Vagina (tissue), 2 donors: Measurements from ENCODE around the gene CRYBG1. TPM values are rescaled to one million over a fixed set of nuclear protein-coding genes. Genes with fewer than 3 reads are reported as not detected.

Experiments used
- DNase-seq, 2 donors: peaks; one replicate each; pipeline ENCODE4 v3.0.0-alpha.2; 2017; ENCODE audit errors: extremely low spot score in 2 of 2
- H3K27ac ChIP-seq: fragments of 200-600 bp; sonication (generic); one replicate; pipeline ENCODE4 v1.5.1; 2019
- H3K27me3 ChIP-seq: fragments of 200-600 bp; sonication (generic); one replicate; pipeline ENCODE4 v1.5.1; 2019
- H3K36me3 ChIP-seq, 2 donors: fragments of 200-600 bp; sonication (generic); one replicate each; pipeline ENCODE4 v1.5.1; 2017 to 2019
- H3K4me1 ChIP-seq: fragments of 200-600 bp; sonication (generic); one replicate; pipeline ENCODE4 v1.5.1; 2019
- H3K4me3 ChIP-seq, 2 donors: fragments of 200-600 bp; sonication (generic); 1 replicate in 1 of 2; 2 replicates in 1 of 2; pipeline ENCODE4 v1.5.1; 2016 to 2019
- H3K9me3 ChIP-seq: fragments of 200-600 bp; sonication (generic); one replicate; pipeline ENCODE4 v1.5.1; 2019
- POLR2A ChIP-seq, 2 donors: fragments of 450-650 bp; IDR thresholded peaks; one replicate each; pipeline ENCODE4 v1.6.1; 2017; ENCODE audit warnings: antibody characterized with exemption in 2 of 2, mild to moderate bottlenecking in 2 of 2, moderate library complexity in 2 of 2
- POLR2AphosphoS5 ChIP-seq, 2 donors: sonication (generic); formaldehyde crosslinking; IDR thresholded peaks; one replicate each; pipeline ENCODE4 v1.9.0; 2017; ENCODE audit warnings: antibody characterized with exemption in 2 of 2, mild to moderate bottlenecking in 2 of 2, low read depth in 1 of 2; ENCODE audit not compliant: insufficient read depth in 1 of 2
- intact Hi-C: fragments of 100-400 bp; cut with DNase I; formaldehyde crosslinking; loops from one replicate; pipeline ENCODE4 v1.15.1; 2023
- total RNA-seq: library from RNA; depleted of rRNA; stranded (reverse); fragments of >200 nt; gene quantifications from one replicate; pipeline ENCODE4 v1.2.3, GENCODE V29; 2016
- TF ChIP-seq, protein P1 (sequence below), 3 experiments: fragments of 450-650 bp in 2 of 3; fragments of 200-600 bp in 1 of 3; sonication (generic) in 1 of 3; IDR thresholded peaks; one replicate each; pipeline ENCODE4 v1.5.1; 2017 to 2019; ENCODE audit warnings: antibody characterized with exemption in 3 of 3, mild to moderate bottlenecking in 2 of 3, moderate library complexity in 2 of 3

CRYBG1 gene
- total RNA-seq, 1 donor from 2014 or later: 46.7 TPM

DNA sequence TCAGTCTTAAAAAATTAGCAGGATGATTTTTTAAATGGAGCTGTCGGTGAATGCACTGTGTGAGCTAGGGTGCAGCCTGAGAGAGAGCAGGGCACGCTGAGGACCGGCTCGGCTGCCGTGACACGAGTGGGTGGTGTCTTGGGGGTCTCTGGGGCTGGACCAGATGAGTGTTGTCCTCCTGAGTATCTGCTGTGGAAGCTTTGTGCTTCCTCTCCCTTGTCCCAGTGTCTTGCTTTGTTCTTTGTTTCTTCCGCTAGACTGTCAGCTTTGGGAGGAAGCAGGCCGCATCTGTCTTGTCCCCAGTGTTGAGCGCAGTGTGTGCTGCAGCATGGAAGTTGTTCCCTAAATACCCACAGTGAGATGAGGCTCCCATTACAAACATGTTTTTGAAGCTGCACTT, 179.4 kb downstream of the CRYBG1 start:
- Histone ChIP-seq H3K36me3 (no peaks in the 10 kb centered on the region), H3K27ac (no peak overlapping the region)
- DNase-seq: no peak

DNA sequence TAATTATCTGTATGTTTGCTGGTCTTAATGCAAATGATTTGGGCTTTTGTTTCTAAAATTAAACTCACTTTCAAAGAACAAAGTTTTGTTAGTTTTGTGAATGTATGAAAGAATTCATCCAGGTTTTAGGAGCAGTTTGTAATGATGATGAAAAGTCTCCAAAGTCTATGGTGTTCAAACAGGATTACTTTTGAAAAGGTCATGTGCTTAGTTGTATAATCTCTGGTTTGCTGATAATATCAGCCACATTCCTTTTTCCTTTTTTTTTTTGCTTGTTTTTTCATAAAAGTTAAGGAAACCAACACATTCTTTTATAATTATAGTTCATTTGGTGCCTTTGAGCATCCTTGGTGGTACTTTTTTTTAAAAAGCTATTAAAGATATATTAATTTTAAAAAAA, 179.9 kb downstream of the CRYBG1 start:
- no peaks in the 10 kb centered on the region for H3K9me3 ChIP-seq
- TF ChIP-seq, protein P1, sequence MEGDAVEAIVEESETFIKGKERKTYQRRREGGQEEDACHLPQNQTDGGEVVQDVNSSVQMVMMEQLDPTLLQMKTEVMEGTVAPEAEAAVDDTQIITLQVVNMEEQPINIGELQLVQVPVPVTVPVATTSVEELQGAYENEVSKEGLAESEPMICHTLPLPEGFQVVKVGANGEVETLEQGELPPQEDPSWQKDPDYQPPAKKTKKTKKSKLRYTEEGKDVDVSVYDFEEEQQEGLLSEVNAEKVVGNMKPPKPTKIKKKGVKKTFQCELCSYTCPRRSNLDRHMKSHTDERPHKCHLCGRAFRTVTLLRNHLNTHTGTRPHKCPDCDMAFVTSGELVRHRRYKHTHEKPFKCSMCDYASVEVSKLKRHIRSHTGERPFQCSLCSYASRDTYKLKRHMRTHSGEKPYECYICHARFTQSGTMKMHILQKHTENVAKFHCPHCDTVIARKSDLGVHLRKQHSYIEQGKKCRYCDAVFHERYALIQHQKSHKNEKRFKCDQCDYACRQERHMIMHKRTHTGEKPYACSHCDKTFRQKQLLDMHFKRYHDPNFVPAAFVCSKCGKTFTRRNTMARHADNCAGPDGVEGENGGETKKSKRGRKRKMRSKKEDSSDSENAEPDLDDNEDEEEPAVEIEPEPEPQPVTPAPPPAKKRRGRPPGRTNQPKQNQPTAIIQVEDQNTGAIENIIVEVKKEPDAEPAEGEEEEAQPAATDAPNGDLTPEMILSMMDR (IDR thresholded peaks at IDR 0.05): no peak
- TF ChIP-seq POLR2AphosphoS5 (IDR thresholded peaks at IDR 0.05; ENCODE audit: insufficient read depth in 1 of 2, low read depth in 1 of 2): no peak
- TF ChIP-seq POLR2A (IDR thresholded peaks at IDR 0.05): no peak
- no peaks in the 10 kb centered on the region for H3K27me3 ChIP-seq
- H3K4me1 ChIP-seq: peaks cover under 1% of the 10 kb centered on the region
- DNase-seq: no peak
- intact Hi-C loops: no loop called here
- H3K27ac ChIP-seq: no peak overlapping the region
- no peak overlapping the region for H3K4me3 ChIP-seq
- no peaks in the 10 kb centered on the region for H3K36me3 ChIP-seq

More for the DNA sequence above, 179.4 kb downstream of the CRYBG1 start:
- TF ChIP-seq POLR2AphosphoS5 (IDR thresholded peaks at IDR 0.05; ENCODE audit: insufficient read depth in 1 of 2, low read depth in 1 of 2): no peak
- TF ChIP-seq POLR2A (IDR thresholded peaks at IDR 0.05): no peak
- TF ChIP-seq, protein P1 (IDR thresholded peaks at IDR 0.05): no peak
- no peak overlapping the region for H3K4me3 ChIP-seq
- intact Hi-C loops: no loop called here
- H3K9me3 ChIP-seq: no peaks in the 10 kb centered on the region
- H3K27me3 ChIP-seq: no peaks in the 10 kb centered on the region
- no peaks in the 10 kb centered on the region for H3K4me1 ChIP-seq

DNA sequence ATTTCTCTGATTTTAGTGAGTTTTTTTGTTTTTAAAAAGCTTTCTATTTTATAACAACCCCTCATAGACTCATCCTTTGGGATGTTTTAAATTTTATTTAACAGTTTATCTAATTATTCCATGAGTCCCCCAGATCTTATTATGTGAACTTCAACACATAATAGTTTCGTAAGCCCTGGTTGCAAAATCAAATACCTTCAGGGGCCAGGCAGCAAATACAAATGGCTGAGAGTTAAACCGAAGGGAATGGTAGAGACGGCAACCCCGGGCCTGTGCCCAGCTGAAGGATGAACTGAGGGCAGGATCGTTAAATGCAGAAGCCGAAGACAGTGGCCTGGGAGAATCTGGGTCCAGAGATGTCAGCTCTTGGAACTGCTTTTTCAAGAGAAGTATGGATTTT, 180.4 kb downstream of the CRYBG1 start:
- TF ChIP-seq, protein P1 (IDR thresholded peaks at IDR 0.05): no peak
- TF ChIP-seq POLR2AphosphoS5 (IDR thresholded peaks at IDR 0.05; ENCODE audit: insufficient read depth in 1 of 2, low read depth in 1 of 2) (no peak), POLR2A (IDR thresholded peaks at IDR 0.05) (no peak)
- no peak overlapping the region for H3K4me3 ChIP-seq
- intact Hi-C loops: no loop called here
- H3K9me3 ChIP-seq: no peaks in the 10 kb centered on the region
- H3K27ac ChIP-seq: no peak overlapping the region
- H3K4me1 ChIP-seq: peaks cover 6% of the 10 kb centered on the region
- no peak for DNase-seq
- H3K36me3 ChIP-seq: no peaks in the 10 kb centered on the region
- no peaks in the 10 kb centered on the region for H3K27me3 ChIP-seq

DNA sequence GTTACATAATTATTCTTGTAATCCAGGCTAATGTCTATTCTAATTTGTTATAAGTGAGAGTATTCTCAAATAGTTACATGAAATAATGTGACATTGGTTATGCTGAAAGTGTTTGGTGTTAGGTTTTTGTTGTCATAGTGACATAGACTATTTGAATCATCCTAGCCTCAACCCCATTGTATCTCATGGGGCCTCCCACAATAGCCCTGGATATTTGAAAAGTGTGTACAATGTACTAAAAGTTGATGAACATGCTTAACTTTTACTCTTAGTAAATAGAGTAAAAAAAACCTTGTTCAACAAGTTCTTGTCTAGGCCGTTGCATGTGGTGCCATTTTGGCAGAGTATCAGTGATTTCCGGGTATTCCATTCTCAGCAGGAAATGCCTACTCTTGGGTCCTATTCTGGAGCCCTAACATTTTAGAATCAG, 185.8 kb downstream of the CRYBG1 start:
- H3K4me3 ChIP-seq: no peak overlapping the region
- no peaks in the 10 kb centered on the region for H3K27me3 ChIP-seq
- H3K4me1 ChIP-seq: peaks cover 19% of the 10 kb centered on the region
- H3K9me3 ChIP-seq: no peaks in the 10 kb centered on the region
- no peak overlapping the region for H3K27ac ChIP-seq
- no peak for DNase-seq
- no peaks in the 10 kb centered on the region for H3K36me3 ChIP-seq
- intact Hi-C loops: no loop called here
- TF ChIP-seq POLR2AphosphoS5 (IDR thresholded peaks at IDR 0.05; ENCODE audit: insufficient read depth in 1 of 2, low read depth in 1 of 2): no peak
- TF ChIP-seq, protein P1 (IDR thresholded peaks at IDR 0.05): no peak
- no peak for TF ChIP-seq POLR2A (IDR thresholded peaks at IDR 0.05)

DNA sequence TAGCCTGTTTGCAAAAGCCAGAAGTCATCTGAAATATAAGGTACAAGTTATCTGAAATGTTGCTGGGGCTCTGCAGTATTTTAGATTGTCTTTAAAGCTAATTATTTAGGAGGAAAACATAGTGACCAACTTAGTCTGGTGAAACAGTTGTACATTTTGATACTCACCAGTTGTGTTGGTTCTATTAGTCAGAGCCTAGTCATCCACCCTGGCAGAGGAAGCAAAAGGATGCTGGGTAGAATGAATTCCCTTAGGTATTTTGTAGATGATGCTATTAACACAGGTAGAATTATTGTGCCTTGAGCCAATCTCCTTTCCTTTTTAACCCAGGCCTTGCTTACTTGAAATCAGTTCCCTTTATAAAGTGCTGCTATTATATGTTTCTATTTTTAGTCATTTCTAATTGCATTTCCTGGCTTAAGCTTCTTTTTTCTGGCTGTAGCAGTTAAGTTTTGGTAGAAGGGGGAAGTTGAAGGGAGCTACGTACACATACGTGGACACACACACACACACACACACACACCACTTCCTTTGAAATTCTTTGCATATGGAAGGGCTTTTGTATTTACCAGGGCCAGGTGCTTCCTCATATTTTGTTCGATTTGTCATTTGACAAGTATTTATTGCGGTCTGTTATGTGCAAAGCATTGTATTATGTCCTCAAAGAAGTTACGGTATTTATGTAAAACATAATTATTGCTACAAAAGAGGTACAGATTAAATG, 186.3 kb downstream of the CRYBG1 start:
- Histone ChIP-seq H3K27me3 (no peaks in the 10 kb centered on the region), H3K4me1 (peaks cover 19% of the 10 kb centered on the region), H3K27ac (no peak overlapping the region), H3K9me3 (no peaks in the 10 kb centered on the region), H3K4me3 (no peak overlapping the region), H3K36me3 (no peaks in the 10 kb centered on the region)
- DNase-seq: no peak
- peak in 1 of 2 donors; percentile 42 for TF ChIP-seq POLR2AphosphoS5 (IDR thresholded peaks at IDR 0.05; ENCODE audit: insufficient read depth in 1 of 2, low read depth in 1 of 2)
- TF ChIP-seq, protein P1 (IDR thresholded peaks at IDR 0.05): no peak
- intact Hi-C loops: no loop called here
